Astrocyte (in vitro differentiated cells and primary cell): Measurements from ENCODE around the gene COQ5.

Experiments
- EZH2 ChIP-seq: IDR thresholded peaks from 2 replicates; pipeline ENCODE4 v1.6.1; 2012; ENCODE audit warnings: mild to moderate bottlenecking, low read length, inconsistent platforms; ENCODE audit not compliant: insufficient read depth
- TF ChIP-seq, protein P1 (sequence below): IDR thresholded peaks from 2 replicates; pipeline ENCODE4 v1.5.1; 2011; ENCODE audit warnings: low read depth, mild to moderate bottlenecking, inconsistent platforms, low read length, moderate library complexity; ENCODE audit not compliant: insufficient read depth

DNA sequence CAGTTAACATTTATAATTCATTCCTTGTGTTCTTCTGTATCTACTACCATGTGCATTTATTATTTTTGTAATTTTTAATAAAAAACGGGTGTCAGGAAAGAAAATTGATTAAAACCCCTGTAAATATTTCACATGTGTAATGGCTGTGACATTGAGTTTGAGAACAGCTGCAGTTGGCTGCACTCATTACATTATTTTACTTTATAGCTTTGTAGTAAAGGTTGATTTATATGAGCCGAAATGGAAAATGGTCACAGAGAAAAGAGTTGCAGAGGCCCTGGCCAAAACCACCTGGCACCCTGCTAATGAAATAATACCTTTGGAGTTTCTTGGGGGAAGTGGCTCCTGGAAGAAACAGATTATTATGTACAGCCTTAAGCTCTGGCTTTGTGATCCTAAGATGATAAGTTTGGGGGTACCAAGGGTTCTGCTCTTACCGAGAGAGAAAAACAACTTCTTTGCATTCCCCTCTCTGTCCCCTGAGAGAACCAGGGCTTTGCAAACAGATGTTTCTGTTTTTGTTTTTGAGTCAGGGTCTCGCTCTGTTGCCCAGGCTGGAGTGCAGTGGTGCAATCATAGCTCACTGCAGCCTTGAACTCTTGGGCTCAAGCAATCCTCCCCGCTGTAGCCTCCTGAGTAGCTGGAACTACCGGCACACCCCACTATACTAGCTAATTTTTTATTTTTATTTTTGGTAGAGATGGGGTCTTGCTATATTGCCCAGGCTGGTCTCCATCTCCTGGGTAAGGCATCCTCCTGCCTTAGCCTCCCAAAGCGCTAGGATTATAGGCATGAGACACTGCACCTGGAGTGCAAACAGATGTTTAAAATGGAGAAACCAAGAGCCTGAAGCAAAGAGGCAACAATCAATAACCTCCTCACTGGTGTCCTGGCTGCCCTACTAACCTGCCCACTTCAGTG lies 42.7 kb downstream of the COQ5 start:
- TF ChIP-seq, protein P1, sequence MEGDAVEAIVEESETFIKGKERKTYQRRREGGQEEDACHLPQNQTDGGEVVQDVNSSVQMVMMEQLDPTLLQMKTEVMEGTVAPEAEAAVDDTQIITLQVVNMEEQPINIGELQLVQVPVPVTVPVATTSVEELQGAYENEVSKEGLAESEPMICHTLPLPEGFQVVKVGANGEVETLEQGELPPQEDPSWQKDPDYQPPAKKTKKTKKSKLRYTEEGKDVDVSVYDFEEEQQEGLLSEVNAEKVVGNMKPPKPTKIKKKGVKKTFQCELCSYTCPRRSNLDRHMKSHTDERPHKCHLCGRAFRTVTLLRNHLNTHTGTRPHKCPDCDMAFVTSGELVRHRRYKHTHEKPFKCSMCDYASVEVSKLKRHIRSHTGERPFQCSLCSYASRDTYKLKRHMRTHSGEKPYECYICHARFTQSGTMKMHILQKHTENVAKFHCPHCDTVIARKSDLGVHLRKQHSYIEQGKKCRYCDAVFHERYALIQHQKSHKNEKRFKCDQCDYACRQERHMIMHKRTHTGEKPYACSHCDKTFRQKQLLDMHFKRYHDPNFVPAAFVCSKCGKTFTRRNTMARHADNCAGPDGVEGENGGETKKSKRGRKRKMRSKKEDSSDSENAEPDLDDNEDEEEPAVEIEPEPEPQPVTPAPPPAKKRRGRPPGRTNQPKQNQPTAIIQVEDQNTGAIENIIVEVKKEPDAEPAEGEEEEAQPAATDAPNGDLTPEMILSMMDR = no peak
- TF ChIP-seq EZH2 = no peak
